GM21526 (cell line): ENCODE data around the gene MINDY1.

Experiments used
- ATAC-seq: cut with Tn5 transposase; IDR thresholded peaks from one replicate; pipeline ENCODE4 v1.9.1; 2021; ENCODE audit warnings: moderate library complexity; ENCODE audit not compliant: unreplicated experiment, low FRiP score

MINDY1 gene, protein sequence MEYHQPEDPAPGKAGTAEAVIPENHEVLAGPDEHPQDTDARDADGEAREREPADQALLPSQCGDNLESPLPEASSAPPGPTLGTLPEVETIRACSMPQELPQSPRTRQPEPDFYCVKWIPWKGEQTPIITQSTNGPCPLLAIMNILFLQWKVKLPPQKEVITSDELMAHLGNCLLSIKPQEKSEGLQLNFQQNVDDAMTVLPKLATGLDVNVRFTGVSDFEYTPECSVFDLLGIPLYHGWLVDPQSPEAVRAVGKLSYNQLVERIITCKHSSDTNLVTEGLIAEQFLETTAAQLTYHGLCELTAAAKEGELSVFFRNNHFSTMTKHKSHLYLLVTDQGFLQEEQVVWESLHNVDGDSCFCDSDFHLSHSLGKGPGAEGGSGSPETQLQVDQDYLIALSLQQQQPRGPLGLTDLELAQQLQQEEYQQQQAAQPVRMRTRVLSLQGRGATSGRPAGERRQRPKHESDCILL

GRCh38 chr1:151006327-151007052 is at the start of gene MINDY1:
TSS of gene MINDY1 (minus strand) at chr1:151006902. CDS start at chr1:151002617, 4,285 bp downstream.
- ATAC-seq = no peak

DNA sequence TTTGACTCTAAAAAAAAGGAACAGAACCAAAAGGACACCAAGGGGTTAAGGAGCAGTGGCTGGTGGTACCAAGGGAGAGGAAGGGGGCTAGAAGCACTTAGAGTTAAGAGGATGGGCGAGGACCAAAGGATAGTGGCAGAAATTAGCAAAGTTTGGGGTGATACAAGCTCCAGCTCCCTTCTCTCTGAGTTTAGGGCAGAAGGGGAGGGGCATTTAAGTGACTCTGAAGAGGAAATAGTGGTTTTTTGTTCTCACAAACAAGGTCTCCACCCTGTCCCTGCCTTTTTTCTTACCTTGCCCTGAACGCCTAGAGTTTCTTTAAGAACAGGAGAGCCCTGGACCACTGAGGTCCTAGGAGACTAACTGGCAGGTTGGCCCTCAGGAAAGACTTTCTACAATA is 49.4 kb upstream of the MINDY1 start:
- ATAC-seq = no peak

DNA sequence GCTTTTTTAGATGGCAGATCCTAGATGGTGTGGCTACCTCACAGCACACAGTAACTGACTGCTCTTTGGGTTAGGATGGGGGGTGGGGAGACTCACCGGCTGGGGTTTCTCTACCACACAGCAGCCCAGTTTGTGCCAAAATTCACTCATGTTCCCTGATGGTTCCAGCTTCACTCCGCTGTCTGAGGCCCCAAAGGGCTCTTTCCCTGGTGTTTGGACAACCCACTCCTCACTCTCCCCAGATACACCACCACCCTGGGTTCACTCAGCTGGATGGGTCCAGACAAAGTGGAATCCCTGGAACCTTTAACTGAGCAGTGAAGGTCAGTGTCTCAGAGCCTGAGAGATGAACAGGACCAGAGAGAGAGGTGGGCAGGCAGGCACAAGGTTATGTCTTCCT is 48.9 kb upstream of the MINDY1 start:
- ATAC-seq = no peak

GRCh38 chr1:151054971-151055547 is 48.4 kb upstream of the MINDY1 start:
- ATAC-seq = no peak

- ATAC-seq = no peak
These were observed 44.8 kb upstream of the MINDY1 start for GRCh38 chr1:151051356-151052009.

- ATAC-seq = no peak
These were observed 43.5 kb upstream of the MINDY1 start for GRCh38 chr1:151050051-151050688.

DNA sequence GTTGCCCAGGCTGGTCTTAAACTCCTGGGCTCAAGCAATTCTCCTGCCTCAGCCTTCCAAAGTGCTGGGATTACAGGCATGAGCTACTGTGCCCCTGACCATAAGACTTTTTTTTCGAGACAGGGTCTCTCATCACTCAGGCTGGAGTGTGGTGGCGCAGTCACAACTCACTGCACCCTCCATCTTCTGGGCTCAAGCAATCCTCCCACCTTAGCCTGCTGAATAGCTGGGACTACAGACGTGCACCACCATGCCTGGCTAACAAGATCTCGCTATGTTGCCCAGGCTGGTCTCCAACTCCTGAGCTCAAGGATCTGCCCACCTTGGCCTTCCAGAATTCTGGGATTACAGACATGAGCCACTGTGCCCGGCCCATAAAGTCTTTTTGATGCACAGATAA is 42.8 kb upstream of the MINDY1 start:
- ATAC-seq = no peak

DNA sequence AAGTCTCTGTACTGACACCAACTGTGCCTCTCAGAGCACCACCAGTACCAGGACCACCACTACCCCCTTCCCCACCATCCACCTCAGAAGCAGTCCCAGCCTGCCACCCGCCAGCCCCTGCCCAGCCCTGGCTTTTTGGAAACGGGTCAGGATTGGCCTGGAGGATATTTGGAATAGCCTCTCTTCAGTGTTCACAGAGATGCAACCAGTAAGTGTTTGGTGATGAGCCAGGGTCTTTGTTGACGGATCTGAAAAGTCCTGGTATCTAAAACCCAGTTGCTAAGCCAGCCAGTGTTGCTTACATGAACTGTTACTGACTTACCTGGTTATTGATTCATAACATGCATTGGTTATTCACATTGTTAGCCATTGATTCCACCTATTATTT is 41.9 kb upstream of the MINDY1 start:
- no peak for ATAC-seq

DNA sequence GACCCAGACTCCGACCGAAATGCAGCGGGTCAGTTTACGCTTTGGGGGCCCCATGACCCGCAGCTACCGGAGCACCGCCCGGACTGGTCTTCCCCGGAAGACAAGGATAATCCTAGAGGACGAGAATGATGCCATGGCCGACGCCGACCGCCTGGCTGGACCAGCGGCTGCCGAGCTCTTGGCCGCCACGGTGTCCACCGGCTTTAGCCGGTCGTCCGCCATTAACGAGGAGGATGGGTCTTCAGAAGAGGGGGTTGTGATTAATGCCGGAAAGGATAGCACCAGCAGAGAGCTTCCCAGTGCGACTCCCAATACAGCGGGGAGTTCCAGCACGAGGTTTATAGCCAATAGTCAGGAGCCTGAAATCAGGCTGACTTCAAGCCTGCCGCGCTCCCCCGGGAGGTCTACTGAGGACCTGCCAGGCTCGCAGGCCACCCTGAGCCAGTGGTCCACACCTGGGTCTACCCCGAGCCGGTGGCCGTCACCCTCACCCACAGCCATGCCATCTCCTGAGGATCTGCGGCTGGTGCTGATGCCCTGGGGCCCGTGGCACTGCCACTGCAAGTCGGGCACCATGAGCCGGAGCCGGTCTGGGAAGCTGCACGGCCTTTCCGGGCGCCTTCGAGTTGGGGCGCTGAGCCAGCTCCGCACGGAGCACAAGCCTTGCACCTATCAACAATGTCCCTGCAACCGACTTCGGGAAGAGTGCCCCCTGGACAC is 41.4 kb upstream of the MINDY1 start:
- ATAC-seq = no peak

DNA sequence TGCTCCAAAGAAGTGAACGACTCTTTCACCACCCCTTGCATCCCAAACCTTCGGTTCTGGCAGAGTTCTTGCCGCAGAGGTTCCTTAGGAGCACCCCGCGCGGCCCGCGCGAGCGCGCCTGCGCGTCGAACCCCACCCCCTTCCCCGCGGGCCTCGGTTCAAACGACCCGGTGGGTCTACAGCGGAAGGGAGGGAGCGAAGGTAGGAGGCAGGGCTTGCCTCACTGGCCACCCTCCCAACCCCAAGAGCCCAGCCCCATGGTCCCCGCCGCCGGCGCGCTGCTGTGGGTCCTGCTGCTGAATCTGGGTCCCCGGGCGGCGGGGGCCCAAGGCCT is 40.9 kb upstream of the MINDY1 start, which contains the start of gene C1orf56:
Gene C1orf56, plus strand, starts transcription at position 161 of the 334 bp plus-strand sequence. Its CDS starts 97 bp downstream, at position 258.
- ATAC-seq = no peak

GRCh38 chr1:151043163-151043562 is 36.5 kb upstream of the MINDY1 start:
- ATAC-seq = no peak

DNA sequence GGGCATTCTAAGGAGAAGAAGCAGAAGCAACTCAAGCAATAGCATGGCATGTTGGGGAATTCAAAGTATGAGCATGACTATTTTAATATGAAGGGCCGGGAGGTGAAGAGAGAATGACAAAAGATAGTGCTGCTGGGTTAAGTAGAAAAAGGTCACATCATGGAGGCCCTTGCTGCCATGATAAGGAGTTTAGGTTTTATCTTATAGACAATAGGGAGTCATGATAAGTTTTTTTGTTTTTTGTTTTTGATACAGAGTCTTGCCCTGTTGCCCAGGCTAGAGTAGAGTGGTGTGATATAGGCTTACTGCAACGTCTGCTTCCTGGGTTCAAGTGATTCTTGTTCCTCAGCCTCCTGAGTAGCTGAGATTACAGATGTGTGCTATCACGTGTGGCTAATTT is 32.8 kb upstream of the MINDY1 start:
- ATAC-seq = no peak

GRCh38 chr1:151037032-151037431 is 30.3 kb upstream of the MINDY1 start:
- no peak for ATAC-seq

DNA sequence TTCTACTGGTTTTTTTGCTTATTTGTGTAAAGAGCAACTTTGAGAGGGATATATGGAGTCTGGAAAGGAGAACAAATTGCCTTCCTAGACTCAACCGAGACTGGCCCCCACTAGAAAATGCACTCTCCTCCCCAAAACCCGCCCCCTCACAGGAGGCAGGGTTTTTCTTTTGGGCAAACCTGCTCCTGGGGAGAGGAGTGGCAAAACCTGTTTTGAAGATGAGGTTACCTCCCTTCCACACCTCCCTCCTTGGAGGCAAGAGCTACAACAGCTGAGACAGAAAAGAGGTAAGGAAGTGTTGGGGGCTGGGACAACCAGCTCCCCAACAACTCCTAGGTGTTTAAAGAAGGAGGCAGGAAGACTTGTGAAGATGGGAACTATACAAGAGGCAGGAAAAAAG is 29.7 kb upstream of the MINDY1 start, which contains the start of gene BNIPL:
Gene BNIPL, plus strand, starts transcription at position 231 of the 400 bp plus-strand sequence. Its CDS starts 140 bp downstream, at position 371.
- no peak for ATAC-seq

DNA sequence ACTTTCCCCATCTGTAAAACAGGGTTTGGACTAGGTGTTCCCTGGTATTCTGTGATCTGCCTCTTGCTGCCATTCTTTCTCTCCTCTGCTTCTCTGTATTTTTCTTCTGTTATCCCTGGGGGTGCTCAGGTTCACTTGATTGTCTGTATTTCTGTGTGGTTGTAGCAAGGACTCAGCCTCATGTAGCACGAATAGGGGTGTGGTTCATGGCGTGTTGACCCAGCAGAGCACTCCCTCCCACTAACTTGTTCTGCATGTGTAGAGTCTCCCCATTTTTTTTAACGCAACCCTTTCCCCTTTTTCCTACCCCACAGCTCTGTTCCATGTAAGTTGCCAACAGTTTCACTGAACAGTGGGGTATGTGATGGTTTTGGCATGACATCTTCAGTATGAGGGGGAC is 28.5 kb upstream of the MINDY1 start:
- no peak for ATAC-seq

DNA sequence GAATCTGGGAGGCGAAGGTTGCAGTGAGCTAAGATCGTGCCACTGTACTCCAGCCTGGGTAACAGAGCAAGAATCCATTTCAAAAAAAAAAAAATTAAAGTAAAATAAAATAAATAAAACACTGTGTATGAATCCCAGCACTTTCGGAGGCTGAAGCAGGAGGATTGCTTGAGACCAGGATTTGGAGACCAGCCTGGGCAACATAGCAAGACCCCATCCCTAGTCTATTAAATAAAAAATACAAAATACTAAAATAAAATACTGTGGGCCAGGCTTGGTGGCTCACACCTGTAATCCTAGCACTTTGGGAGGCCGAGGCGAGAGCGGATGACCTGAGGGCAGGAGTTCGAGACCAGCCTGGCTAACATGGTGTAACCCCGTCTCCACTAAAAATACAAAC is 25.5 kb upstream of the MINDY1 start:
- ATAC-seq = no peak

- ATAC-seq = no peak
These were observed 19.8 kb upstream of the MINDY1 start for GRCh38 chr1:151026460-151026859.

GRCh38 chr1:151024540-151025146 is 17.9 kb upstream of the MINDY1 start:
- no peak for ATAC-seq

DNA sequence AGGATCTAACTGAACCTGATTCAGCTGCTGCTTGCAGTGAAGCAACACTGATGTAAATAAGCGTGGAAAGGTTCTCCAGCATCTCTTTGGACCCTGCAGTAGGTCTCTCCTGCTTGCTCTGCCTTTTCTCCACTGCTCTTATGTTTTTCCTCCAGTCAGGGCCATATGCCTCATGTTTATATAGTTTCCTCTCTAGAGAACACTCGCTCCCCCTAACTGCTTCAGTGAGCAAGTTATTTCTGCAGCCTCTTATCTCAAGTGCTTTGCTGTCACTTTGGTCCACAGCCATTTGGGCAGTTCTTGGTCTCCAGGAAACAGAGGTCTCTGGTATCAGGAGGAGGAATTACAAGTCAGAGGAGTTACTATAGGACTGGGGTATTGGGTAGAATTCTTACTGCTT is 6.8 kb upstream of the MINDY1 start:
- no peak for ATAC-seq
